ENCODE results near the gene PPA1.

PPA1 gene

GRCh38 chr10:70212879-70213278 lies 20.4 kb downstream of the PPA1 start:
- Histone ChIP-seq H3K4me3 (ENCODE audit: low read length, poor library complexity, severe bottlenecking) (no peak overlapping the region), H3K9ac (ENCODE audit: low read depth, low read length, poor library complexity, severe bottlenecking) (no peak overlapping the region), H3K9me3 (ENCODE audit: insufficient read depth, low read depth, low read length) (no peaks in the 10 kb centered on the region), H4K20me1 (ENCODE audit: insufficient read depth, low read length, poor library complexity, severe bottlenecking) (no peaks in the 10 kb centered on the region), H3K79me2 (ENCODE audit: insufficient read depth, low read length) (no peaks in the 10 kb centered on the region), H3K27me3 (ENCODE audit: insufficient read depth, low read length, poor library complexity, severe bottlenecking) (no peaks in the 10 kb centered on the region), H2AFZ (ENCODE audit: low read length) (no peak overlapping the region), H3K4me2 (ENCODE audit: low read depth, low read length, poor library complexity, severe bottlenecking) (no peak overlapping the region), H3K9me2 (replicated peaks; ENCODE audit: low read depth, low read length) (no peaks in the 10 kb centered on the region), H3F3A (ENCODE audit: low read depth) (no peaks in the 10 kb centered on the region), H3K4me1 (ENCODE audit: insufficient read depth, low read length, poor library complexity, severe bottlenecking) (no peaks in the 10 kb centered on the region), H3K36me3 (ENCODE audit: insufficient read depth, low read length) (peaks cover 90% of the 10 kb centered on the region; the same call in 1 of the 2 replicates)
- TF ChIP-seq EZH2phosphoT487 (IDR thresholded peaks at IDR 0.05; ENCODE audit: borderline replicate concordance): no peak
- TF ChIP-seq, protein P1, sequence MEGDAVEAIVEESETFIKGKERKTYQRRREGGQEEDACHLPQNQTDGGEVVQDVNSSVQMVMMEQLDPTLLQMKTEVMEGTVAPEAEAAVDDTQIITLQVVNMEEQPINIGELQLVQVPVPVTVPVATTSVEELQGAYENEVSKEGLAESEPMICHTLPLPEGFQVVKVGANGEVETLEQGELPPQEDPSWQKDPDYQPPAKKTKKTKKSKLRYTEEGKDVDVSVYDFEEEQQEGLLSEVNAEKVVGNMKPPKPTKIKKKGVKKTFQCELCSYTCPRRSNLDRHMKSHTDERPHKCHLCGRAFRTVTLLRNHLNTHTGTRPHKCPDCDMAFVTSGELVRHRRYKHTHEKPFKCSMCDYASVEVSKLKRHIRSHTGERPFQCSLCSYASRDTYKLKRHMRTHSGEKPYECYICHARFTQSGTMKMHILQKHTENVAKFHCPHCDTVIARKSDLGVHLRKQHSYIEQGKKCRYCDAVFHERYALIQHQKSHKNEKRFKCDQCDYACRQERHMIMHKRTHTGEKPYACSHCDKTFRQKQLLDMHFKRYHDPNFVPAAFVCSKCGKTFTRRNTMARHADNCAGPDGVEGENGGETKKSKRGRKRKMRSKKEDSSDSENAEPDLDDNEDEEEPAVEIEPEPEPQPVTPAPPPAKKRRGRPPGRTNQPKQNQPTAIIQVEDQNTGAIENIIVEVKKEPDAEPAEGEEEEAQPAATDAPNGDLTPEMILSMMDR (conservative IDR thresholded peaks at IDR 0.05; ENCODE audit: low read length): no peak

DNA sequence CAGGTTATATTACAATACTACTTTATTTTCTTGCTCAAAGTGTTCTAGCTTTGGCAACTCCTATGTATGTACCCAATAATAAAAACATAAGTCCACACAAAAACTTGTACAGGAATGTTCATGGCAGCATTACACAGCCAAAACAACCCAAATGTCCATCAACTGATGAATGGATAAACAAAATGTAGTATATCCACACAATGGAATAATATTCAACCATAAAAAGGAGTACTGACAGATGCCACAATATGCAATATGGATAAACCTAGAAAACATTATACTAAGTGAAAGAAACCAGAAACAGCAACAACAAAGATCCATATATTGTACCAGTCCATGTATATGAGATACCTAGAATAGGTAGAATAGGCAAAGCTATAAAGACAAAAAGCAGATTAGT lies 21.0 kb downstream of the PPA1 start:
- peaks cover 90% of the 10 kb centered on the region; the same call in 1 of the 2 replicates for H3K36me3 ChIP-seq (ENCODE audit: insufficient read depth, low read length)

GRCh38 chr10:70206762-70207161 lies 26.5 kb downstream of the PPA1 start:
- H4K20me1 ChIP-seq (ENCODE audit: insufficient read depth, low read length, poor library complexity, severe bottlenecking): no peaks in the 10 kb centered on the region
- H3K4me2 ChIP-seq (ENCODE audit: low read depth, low read length, poor library complexity, severe bottlenecking): no peak overlapping the region
- H3K36me3 ChIP-seq (ENCODE audit: insufficient read depth, low read length): peaks cover 81% of the 10 kb centered on the region; the same call in 1 of the 2 replicates
- H2AFZ ChIP-seq (ENCODE audit: low read length): no peak overlapping the region
- no peak overlapping the region for H3K4me3 ChIP-seq (ENCODE audit: low read length, poor library complexity, severe bottlenecking)
- no peaks in the 10 kb centered on the region for H3K9me3 ChIP-seq (ENCODE audit: insufficient read depth, low read depth, low read length)
- no peak overlapping the region for H3K9ac ChIP-seq (ENCODE audit: low read depth, low read length, poor library complexity, severe bottlenecking)
- H3F3A ChIP-seq (ENCODE audit: low read depth): no peaks in the 10 kb centered on the region
- H3K9me2 ChIP-seq (replicated peaks; ENCODE audit: low read depth, low read length): no peaks in the 10 kb centered on the region
- no peaks in the 10 kb centered on the region for H3K4me1 ChIP-seq (ENCODE audit: insufficient read depth, low read length, poor library complexity, severe bottlenecking)
- no peaks in the 10 kb centered on the region for H3K79me2 ChIP-seq (ENCODE audit: insufficient read depth, low read length)
- H3K27me3 ChIP-seq (ENCODE audit: insufficient read depth, low read length, poor library complexity, severe bottlenecking): no peaks in the 10 kb centered on the region
- TF ChIP-seq, protein P1 (conservative IDR thresholded peaks at IDR 0.05; ENCODE audit: low read length): no peak
- no peak for TF ChIP-seq EZH2phosphoT487 (IDR thresholded peaks at IDR 0.05; ENCODE audit: borderline replicate concordance)

More for the DNA sequence above, 21.0 kb downstream of the PPA1 start:
- Histone ChIP-seq H3K9me3 (ENCODE audit: insufficient read depth, low read depth, low read length) (no peaks in the 10 kb centered on the region), H3K9me2 (replicated peaks; ENCODE audit: low read depth, low read length) (no peaks in the 10 kb centered on the region), H3F3A (ENCODE audit: low read depth) (no peaks in the 10 kb centered on the region), H4K20me1 (ENCODE audit: insufficient read depth, low read length, poor library complexity, severe bottlenecking) (no peaks in the 10 kb centered on the region), H3K4me1 (ENCODE audit: insufficient read depth, low read length, poor library complexity, severe bottlenecking) (no peaks in the 10 kb centered on the region), H3K4me3 (ENCODE audit: low read length, poor library complexity, severe bottlenecking) (no peak overlapping the region), H3K9ac (ENCODE audit: low read depth, low read length, poor library complexity, severe bottlenecking) (no peak overlapping the region), H3K27me3 (ENCODE audit: insufficient read depth, low read length, poor library complexity, severe bottlenecking) (no peaks in the 10 kb centered on the region), H3K79me2 (ENCODE audit: insufficient read depth, low read length) (no peaks in the 10 kb centered on the region), H2AFZ (ENCODE audit: low read length) (no peak overlapping the region), H3K4me2 (ENCODE audit: low read depth, low read length, poor library complexity, severe bottlenecking) (no peak overlapping the region)
- TF ChIP-seq, protein P1 (conservative IDR thresholded peaks at IDR 0.05; ENCODE audit: low read length): no peak
- TF ChIP-seq EZH2phosphoT487 (IDR thresholded peaks at IDR 0.05; ENCODE audit: borderline replicate concordance): no peak
